SJSA1 (cell line): ENCODE data around the gene ARHGEF39. TPM values are rescaled to one million over a fixed set of nuclear protein-coding genes. Genes with fewer than 3 reads are reported as not detected.

ENCODE experiments used
- DNase-seq, 2 experiments: peaks; one replicate each; pipeline ENCODE4 v3.0.0-alpha.2; 2015 to 2020; ENCODE audit warnings: low spot score in 2 of 2, low read depth in 1 of 2
- H3K27ac ChIP-seq: fragments of 250-450 bp; sonication (Bioruptor Pico); 2 replicates; pipeline ENCODE4 v1.5.1; 2020; ENCODE audit warnings: mild to moderate bottlenecking, moderate library complexity
- H3K27me3 ChIP-seq: fragments of 250-450 bp; sonication (Bioruptor Pico); replicated peaks from 2 replicates; pipeline ENCODE4 v1.5.1; 2020; ENCODE audit warnings: mild to moderate bottlenecking, moderate library complexity
- H3K36me3 ChIP-seq: fragments of 250-450 bp; sonication (Bioruptor Pico); 2 replicates; pipeline ENCODE4 v1.5.1; 2020; ENCODE audit warnings: mild to moderate bottlenecking
- H3K4me1 ChIP-seq: fragments of 250-450 bp; sonication (Bioruptor Pico); replicated peaks from 2 replicates; pipeline ENCODE4 v1.6.1; 2021; ENCODE audit warnings: mild to moderate bottlenecking
- H3K4me3 ChIP-seq: fragments of 250-450 bp; sonication (Bioruptor Pico); 2 replicates; pipeline ENCODE4 v1.5.1; 2020; ENCODE audit warnings: mild to moderate bottlenecking
- H3K9me3 ChIP-seq: fragments of 250-450 bp; sonication (Bioruptor Pico); replicated peaks from 2 replicates; pipeline ENCODE4 v1.5.1; 2020; ENCODE audit warnings: mild to moderate bottlenecking
- total RNA-seq: library from RNA; depleted of rRNA; stranded (reverse); fragments of >200 nt; shearing (Covaris generic); gene quantifications from 2 replicates; pipeline ENCODE4 v1.2.3, GENCODE V29; 2014

Gene ARHGEF39
- total RNA-seq, 1 experiment from 2014 or later = 1.9 TPM

DNA sequence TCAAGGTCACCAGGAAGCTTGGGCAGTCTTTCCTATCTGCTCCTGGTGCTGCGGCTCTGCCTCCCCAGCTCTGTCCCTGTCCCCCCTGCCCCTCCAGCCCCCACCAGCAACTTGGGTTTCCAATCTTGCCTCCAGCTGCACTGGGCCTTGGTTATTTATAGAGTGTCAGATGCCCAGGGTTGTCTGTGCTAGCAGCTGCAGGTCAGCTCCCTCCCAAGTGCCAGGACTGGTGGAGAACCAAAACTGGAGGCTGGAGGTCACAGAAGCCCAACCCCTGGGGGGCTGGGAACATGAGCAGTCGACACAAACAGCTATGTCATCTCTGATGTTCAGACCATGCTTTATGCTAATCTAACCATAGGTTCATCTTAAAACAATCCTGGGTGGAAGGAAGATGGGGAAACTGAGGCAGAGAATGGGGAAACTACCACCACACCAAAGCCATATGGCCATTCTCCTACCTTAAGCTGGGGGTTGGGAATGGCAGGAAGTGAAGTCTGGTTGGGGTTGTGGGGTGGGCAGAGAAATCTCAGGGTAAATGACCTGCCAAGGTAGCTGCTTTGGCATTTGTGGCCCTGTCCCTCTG lies 23.1 kb upstream of the ARHGEF39 start:
- no peak for DNase-seq
- Histone ChIP-seq H3K4me1 (peaks cover 24% of the 10 kb centered on the region), H3K9me3 (no peaks in the 10 kb centered on the region)

DNA sequence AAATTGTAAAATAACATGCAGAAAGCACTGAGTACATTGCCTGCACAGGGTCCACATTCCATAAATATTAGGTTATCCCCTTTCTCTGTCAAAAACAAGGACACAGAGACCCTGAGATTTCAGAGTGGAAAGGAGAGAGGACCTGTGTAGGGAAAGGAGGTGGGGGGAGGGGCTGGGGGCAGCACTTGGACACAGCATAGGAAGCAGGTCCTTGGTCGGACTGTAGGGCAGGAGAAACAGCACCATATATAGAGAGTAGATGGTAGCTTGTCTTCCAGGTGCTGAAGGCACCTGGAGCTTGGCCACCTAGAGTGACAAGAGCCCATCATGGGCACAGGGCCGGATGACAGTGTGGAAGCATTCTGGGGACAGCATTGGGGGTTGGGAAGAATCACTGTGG lies 22.3 kb upstream of the ARHGEF39 start:
- Histone ChIP-seq H3K4me3 (no peak overlapping the region), H3K27me3 (no peaks in the 10 kb centered on the region), H3K9me3 (no peaks in the 10 kb centered on the region), H3K27ac (no peak overlapping the region), H3K4me1 (peaks cover 24% of the 10 kb centered on the region), H3K36me3 (peaks cover 70% of the 10 kb centered on the region)
- DNase-seq = no peak

More for the DNA sequence above, 23.1 kb upstream of the ARHGEF39 start:
- peak overlapping the region; percentile 60 for H3K4me3 ChIP-seq
- no peak overlapping the region for H3K27ac ChIP-seq
- H3K36me3 ChIP-seq = peaks cover 63% of the 10 kb centered on the region
- no peaks in the 10 kb centered on the region for H3K27me3 ChIP-seq

DNA sequence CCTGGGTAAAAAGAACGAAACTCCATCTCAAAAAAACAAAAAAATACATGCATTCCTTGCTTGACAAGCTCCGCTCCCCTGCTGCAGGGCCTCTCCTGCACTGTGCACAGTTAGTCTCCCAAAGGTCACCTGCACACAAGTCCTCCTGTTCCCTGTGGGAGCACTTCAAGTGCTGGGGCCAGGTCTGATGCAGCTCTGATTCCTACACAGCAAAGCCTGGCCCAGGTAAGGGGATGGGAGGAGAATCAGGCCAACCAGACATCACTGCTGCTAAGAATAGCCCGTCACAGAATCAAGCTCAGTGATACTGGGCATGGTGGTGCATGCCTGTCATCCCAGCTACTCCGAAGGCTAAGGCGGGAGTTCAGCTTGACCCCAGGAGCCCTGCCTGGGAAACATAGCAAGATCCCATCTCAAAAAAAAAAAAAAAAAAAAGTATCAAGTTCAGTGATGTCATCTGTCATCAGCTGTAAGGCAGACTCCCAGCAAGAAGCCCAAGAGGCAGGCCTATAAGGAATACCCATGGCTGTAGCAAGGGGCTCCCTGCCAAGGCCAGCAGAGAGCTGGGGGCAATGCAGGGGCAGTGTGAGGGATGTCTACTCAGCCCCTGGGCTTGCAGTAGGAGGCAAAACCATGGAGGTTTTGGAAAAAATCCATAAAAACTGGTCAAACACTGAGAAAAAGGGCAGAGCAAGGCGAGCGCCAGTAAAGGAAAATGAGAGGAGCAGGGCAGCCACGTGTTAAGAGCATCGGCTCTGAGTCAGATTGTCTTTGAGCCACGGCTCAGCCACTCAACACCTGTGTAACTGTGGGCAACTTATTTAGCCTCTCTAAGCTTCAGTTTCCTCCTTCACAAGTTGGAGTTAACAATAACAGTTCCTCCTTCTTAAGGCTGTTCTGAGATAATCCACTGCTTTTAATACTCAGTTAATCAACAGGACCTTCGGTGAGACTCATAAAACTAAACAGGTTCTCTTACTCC lies 21.5 kb upstream of the ARHGEF39 start:
- no peak for DNase-seq
- peaks cover 23% of the 10 kb centered on the region for H3K4me1 ChIP-seq
- H3K36me3 ChIP-seq = peaks cover 78% of the 10 kb centered on the region
- no peaks in the 10 kb centered on the region for H3K27me3 ChIP-seq
- H3K27ac ChIP-seq = no peak overlapping the region
- H3K9me3 ChIP-seq = no peaks in the 10 kb centered on the region
- no peak overlapping the region for H3K4me3 ChIP-seq

DNA sequence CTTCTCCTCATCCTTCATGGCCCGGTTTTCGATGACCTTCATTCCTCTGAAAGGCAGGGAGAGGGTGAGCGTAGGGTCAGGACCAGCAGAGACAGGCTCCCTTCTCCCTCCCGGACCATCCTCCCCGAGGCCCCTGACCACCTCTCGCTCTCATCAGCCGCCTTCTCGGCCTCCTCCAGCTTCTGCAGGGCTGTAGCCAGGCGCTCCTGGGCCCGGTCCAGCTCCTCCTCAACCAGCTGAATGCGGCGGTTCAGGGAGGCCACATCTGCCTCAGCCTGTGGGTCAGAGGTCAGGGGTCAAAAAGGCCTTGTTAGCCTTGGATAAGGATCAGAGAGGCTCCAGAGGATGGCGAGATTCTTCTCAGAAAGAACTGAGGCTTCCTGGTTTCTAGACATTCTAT lies 20.5 kb upstream of the ARHGEF39 start:
- H3K36me3 ChIP-seq = peaks cover 80% of the 10 kb centered on the region

DNA sequence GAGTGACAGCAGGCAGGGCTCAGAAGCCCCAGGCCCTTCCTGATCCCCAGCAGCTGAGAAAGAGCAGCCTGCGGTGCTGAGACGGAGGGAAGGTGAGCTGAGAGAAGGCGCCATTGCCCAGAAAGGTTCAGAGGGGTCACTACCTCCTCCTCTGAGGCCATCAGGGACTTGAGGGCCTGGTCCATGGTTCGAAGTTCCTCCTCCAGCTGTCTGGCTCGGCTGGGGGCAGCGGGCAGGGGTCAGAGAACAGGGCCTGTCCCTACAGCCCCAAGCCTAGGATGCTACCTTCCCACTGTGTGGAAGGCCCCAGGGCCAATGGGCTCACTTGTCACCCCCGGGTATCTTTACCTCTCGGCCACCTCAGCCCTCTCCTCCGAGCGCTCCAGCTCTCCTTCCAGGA lies 19.9 kb upstream of the ARHGEF39 start:
- no peaks in the 10 kb centered on the region for H3K27me3 ChIP-seq
- peaks cover 80% of the 10 kb centered on the region for H3K36me3 ChIP-seq
- no peak overlapping the region for H3K27ac ChIP-seq
- no peak for DNase-seq
- H3K9me3 ChIP-seq = no peaks in the 10 kb centered on the region
- H3K4me3 ChIP-seq = no peak overlapping the region
- H3K4me1 ChIP-seq = peaks cover 19% of the 10 kb centered on the region

More for the DNA sequence above, 20.5 kb upstream of the ARHGEF39 start:
- H3K4me1 ChIP-seq = peaks cover 19% of the 10 kb centered on the region
- H3K4me3 ChIP-seq = no peak overlapping the region
- no peak for DNase-seq
- no peaks in the 10 kb centered on the region for H3K27me3 ChIP-seq
- H3K27ac ChIP-seq = no peak overlapping the region
- H3K9me3 ChIP-seq = no peaks in the 10 kb centered on the region

DNA sequence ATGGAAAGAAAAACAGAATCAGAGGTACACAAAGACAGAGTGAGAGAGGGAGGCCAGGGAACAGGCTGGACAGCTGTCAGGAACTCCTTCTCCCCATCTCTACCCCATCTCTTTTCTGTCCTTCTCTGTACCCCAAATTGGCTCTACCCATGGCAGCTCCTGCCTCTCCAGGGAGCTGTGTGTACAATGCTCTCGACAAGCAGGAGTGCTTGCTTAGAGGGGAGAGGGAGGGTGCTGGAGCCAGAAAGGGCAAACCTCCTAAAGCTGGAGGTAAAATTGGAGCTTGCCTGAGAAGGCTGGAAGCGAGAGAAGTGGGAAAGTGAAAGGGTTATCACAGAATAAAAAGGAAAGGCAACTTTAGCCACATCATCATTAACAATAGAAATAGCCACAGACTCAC lies 18.3 kb upstream of the ARHGEF39 start:
- peaks cover 15% of the 10 kb centered on the region for H3K4me1 ChIP-seq
- H3K4me3 ChIP-seq = no peak overlapping the region
- peaks cover 68% of the 10 kb centered on the region for H3K36me3 ChIP-seq
- H3K27me3 ChIP-seq = no peaks in the 10 kb centered on the region
- no peak for DNase-seq
- no peak overlapping the region for H3K27ac ChIP-seq
- H3K9me3 ChIP-seq = no peaks in the 10 kb centered on the region

DNA sequence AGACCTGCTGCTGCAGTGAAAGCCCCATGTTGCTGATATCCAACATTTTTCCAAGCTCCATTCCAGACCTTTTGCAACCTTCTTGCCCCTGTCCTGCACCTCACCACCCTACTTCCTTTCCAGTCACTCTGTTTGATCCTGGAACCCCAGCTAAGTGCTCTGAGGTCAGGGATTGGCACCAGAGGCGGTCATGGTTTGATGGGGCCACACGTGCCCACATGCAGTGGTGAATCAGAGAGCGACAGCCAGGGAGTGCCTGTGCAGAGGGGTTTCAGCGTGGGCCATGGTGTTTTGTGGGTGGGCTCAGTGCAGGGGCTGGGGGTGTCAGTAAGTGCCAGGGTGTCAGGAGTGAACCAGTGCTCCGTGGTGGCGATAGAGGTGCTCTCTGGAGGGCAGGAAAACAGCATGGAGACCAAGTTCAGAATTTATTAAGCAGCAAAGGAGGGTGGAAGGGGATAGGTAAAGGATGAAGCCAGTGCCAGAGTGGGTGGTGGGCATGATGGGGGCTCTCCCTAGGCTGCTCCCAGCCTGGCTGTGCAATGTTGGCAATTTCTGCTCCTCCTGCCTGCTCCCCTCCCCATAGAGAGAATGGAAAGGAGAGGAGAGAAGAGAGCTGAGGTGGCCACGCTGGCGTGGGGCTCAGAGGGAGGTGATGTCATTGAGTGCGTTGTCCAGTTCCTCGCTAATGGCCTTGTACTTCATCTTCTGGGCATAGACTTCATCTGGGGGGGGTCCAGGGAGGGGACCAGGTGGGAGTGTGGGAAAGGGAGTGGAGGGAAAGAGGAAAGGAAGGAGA lies 17.7 kb upstream of the ARHGEF39 start:
- Histone ChIP-seq H3K4me1 (peaks cover 9% of the 10 kb centered on the region), H3K27me3 (no peaks in the 10 kb centered on the region), H3K9me3 (no peaks in the 10 kb centered on the region), H3K27ac (no peak overlapping the region), H3K4me3 (no peak overlapping the region), H3K36me3 (peaks cover 62% of the 10 kb centered on the region)
- no peak for DNase-seq

DNA sequence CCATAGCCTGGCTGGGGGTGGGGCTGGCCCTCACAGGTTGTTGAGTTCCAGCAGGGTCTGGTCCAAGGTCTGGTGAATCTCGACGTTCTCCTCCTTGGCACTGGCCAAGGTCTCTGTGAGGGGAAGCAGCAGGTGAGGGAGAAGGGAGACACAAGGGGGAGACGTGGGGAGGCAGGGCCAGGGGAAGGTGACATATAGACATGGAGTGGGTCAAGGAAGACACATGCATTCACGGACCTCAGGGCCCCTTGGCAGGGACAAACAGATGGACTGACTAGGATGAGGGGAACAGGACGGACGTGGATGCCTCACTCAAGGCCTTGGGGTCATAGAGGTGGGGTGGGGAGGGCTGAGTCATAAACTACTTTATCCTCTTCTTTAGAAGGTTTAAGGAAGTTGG lies 17.1 kb upstream of the ARHGEF39 start:
- Histone ChIP-seq H3K9me3 (no peaks in the 10 kb centered on the region), H3K4me3 (no peak overlapping the region), H3K4me1 (peaks cover 5% of the 10 kb centered on the region), H3K27ac (no peak overlapping the region), H3K36me3 (peaks cover 55% of the 10 kb centered on the region), H3K27me3 (no peaks in the 10 kb centered on the region)
- no peak for DNase-seq

DNA sequence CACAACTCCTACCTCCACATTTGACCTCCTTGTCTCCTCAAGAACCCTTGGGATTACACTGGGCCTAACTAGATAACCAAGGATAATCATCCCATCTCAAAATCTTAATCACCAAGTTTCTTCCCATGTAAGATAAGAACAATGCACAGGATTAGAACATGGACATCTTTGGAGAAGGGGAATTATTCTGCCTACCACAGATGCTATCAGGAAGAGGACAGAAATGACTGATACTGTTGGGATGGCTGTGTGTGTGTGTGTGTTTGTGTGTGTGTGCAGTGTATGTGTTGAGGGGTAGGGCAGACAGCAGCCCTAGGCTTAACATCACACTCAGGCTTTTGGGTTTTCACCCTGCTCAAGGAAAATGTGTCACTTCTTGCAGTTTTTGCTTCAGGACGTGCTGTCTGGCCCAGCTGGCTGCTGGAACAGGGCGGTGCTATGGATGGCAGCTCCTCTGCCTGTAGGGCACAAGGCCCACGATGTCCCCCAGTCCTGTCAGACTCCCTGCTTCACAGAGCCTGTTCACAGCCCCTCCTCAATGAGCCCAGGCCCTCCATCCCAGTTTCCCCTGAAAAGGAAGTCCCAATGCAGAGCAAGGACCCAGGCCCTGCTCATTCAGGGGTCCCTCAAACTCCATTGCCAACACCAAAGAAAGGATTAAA lies 16.5 kb upstream of the ARHGEF39 start:
- H3K4me1 ChIP-seq = no peaks in the 10 kb centered on the region; the same call in 1 of the 2 replicates
- H3K4me3 ChIP-seq = no peak overlapping the region
- peaks cover 50% of the 10 kb centered on the region for H3K36me3 ChIP-seq
- no peaks in the 10 kb centered on the region for H3K27me3 ChIP-seq
- no peak overlapping the region for H3K27ac ChIP-seq
- DNase-seq = no peak
- no peaks in the 10 kb centered on the region for H3K9me3 ChIP-seq

DNA sequence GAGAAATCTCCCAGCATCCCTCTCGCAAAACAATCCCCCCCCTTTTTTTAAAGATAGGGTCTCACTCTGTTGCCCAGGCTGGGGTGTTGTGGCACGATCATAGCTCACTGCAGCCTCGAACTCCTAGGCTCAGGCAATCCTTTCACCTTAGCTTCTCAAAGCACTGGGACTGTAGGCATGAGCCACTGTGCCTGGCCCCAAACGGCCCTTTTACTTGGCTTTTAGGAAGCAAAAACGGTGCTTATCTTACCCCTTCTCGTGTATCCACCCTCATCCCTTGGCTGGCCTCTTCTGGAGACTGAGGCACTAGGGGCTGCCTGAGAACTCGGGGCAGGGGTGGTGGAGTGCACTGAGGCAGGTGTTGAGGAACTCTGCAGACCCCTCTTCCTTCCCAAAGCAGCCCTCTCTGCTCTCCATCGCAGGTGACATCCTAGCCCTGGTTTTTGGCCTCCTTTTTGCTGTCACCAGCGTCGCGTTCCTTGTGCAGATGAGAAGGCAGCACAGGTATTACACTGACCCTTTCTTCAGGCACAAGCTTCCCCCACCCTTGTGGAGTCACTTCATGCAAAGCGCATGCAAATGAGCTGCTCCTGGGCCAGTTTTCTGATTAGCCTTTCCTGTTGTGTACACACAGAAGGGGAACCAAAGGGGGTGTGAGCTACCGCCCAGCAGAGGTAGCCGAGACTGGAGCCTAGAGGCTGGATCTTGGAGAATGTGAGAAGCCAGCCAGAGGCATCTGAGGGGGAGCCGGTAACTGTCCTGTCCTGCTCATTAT lies 15.5 kb upstream of the ARHGEF39 start:
- H3K36me3 ChIP-seq = peaks cover 41% of the 10 kb centered on the region
- no peak overlapping the region for H3K4me3 ChIP-seq
- H3K4me1 ChIP-seq = no peaks in the 10 kb centered on the region; the same call in 1 of the 2 replicates
- H3K9me3 ChIP-seq = no peaks in the 10 kb centered on the region
- no peak for DNase-seq
- no peaks in the 10 kb centered on the region for H3K27me3 ChIP-seq
- no peak overlapping the region for H3K27ac ChIP-seq

DNA sequence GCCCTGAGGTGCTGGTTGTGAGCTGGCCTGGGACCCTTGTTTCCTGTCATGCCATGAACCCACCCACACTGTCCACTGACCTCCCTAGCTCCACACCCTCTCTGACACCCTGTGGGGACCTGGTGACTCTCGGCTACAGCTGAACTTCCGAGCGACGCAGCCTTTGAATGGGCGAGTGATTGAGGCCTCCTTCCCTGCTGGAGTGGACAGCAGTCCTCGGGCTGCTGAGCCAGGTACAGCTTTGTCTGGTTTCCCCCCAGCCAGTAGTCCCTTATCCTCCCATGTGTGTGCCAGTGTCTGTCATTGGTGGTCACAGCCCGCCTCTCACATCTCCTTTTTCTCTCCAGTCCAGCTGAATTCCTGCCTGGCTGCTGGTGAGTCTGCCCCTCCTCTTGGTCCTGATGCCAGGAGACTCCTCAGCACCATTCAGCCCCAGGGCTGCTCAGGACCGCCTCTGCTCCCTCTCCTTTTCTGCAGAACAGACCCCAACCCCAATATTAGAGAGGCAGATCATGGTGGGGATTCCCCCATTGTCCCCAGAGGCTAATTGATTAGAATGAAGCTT lies 14.9 kb upstream of the ARHGEF39 start:
- no peak overlapping the region for H3K27ac ChIP-seq
- DNase-seq = no peak

DNA sequence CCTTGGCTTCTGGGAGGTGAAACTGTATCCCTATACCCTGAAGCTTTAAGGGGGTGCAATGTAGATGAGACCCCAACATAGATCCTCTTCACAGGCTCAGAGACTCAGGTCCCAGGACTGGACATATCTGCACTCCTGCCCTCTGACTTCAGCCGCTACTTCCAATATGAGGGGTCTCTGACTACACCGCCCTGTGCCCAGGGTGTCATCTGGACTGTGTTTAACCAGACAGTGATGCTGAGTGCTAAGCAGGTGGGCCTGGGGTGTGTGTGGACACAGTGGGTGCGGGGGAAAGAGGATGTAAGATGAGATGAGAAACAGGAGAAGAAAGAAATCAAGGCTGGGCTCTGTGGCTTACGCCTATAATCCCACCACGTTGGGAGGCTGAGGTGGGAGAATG lies 14.1 kb upstream of the ARHGEF39 start:
- no peaks in the 10 kb centered on the region for H3K27me3 ChIP-seq
- DNase-seq = no peak
- no peak overlapping the region for H3K27ac ChIP-seq
- no peak overlapping the region for H3K4me3 ChIP-seq
- peaks cover 27% of the 10 kb centered on the region for H3K36me3 ChIP-seq
- no peaks in the 10 kb centered on the region; the same call in 1 of the 2 replicates for H3K4me1 ChIP-seq
- H3K9me3 ChIP-seq = no peaks in the 10 kb centered on the region

More for the DNA sequence above, 14.9 kb upstream of the ARHGEF39 start:
- no peaks in the 10 kb centered on the region for H3K9me3 ChIP-seq
- H3K4me1 ChIP-seq = no peaks in the 10 kb centered on the region; the same call in 1 of the 2 replicates
- H3K27me3 ChIP-seq = no peaks in the 10 kb centered on the region
- H3K4me3 ChIP-seq = no peak overlapping the region
- peaks cover 35% of the 10 kb centered on the region for H3K36me3 ChIP-seq
